Activated CD8-positive, alpha-beta memory T cell treated with anti-CD3 and anti-CD28 coated beads, Interleukin-2, amount 50 U/mL, for 48 hours (primary cell): ENCODE results near the gene DUSP28.

Source experiments
- DNase-seq: peaks from one replicate; pipeline ENCODE4 v3.0.0-alpha.2; 2020

The DUSP28 gene

GRCh38 chr2:240573516-240574385 is 13.6 kb downstream of the DUSP28 start:
- DNase-seq, result no peak

GRCh38 chr2:240574386-240575100 is 14.4 kb downstream of the DUSP28 start:
- no peak for DNase-seq

GRCh38 chr2:240575101-240575965 is 15.2 kb downstream of the DUSP28 start:
- no peak for DNase-seq

- DNase-seq, result no peak
Observed at GRCh38 chr2:240576036-240576435, 15.9 kb downstream of the DUSP28 start.

- DNase-seq, result no peak
Observed at GRCh38 chr2:240576436-240577205, 16.5 kb downstream of the DUSP28 start.

GRCh38 chr2:240577281-240578109 is 17.3 kb downstream of the DUSP28 start:
- no peak for DNase-seq

- DNase-seq, result no peak
Observed at GRCh38 chr2:240578110-240578450, 17.9 kb downstream of the DUSP28 start.

GRCh38 chr2:240578488-240578887 is 18.3 kb downstream of the DUSP28 start:
- no peak for DNase-seq

- no peak for DNase-seq
Observed at GRCh38 chr2:240579071-240579762, 19.1 kb downstream of the DUSP28 start.

- DNase-seq, result peak; percentile 84
Observed at GRCh38 chr2:240579771-240580614, 19.8 kb downstream of the DUSP28 start.

- no peak for DNase-seq
Observed at GRCh38 chr2:240581811-240582210, 21.7 kb downstream of the DUSP28 start.

- DNase-seq, result no peak
Observed at GRCh38 chr2:240582781-240583180, 22.6 kb downstream of the DUSP28 start.

- no peak for DNase-seq
Observed at GRCh38 chr2:240583774-240584173, 23.6 kb downstream of the DUSP28 start.

GRCh38 chr2:240584486-240585031 is 24.4 kb downstream of the DUSP28 start:
- DNase-seq, result no peak

- no peak for DNase-seq
Observed at GRCh38 chr2:240585101-240585500, 24.9 kb downstream of the DUSP28 start.

- no peak for DNase-seq
Observed at GRCh38 chr2:240585681-240586197, 25.6 kb downstream of the DUSP28 start.

- DNase-seq, result peak; percentile 97
Observed at GRCh38 chr2:240586198-240586918, 26.2 kb downstream of the DUSP28 start, which contains the start of gene CAPN10. CAPN10 (plus strand) TSS chr2:240586734; CDS start chr2:240586912, 178 bp downstream.
